GM21786 (cell line): ENCODE results near the gene PCDHA1.
"Not testable (repeated sequence)": the region's sequence is repeated elsewhere in the genome, so short reads cannot be mapped to it uniquely, and the experiment has no call there.

Experiments
- ATAC-seq: cut with Tn5 transposase; IDR thresholded peaks from one replicate; pipeline ENCODE4 v1.9.1; 2021; ENCODE audit not compliant: unreplicated experiment

Gene PCDHA1

GRCh38 chr5:140785905-140786686 lies at the start of gene PCDHA1:
TSS of gene PCDHA1 (plus strand) at chr5:140786140.
- no peak for ATAC-seq

GRCh38 chr5:140737486-140737885 lies 48.5 kb upstream of the PCDHA1 start:
- ATAC-seq, result no peak

- no peak for ATAC-seq
Observed at GRCh38 chr5:140741967-140742366, 44.0 kb upstream of the PCDHA1 start.

GRCh38 chr5:140753561-140753960 lies 32.4 kb upstream of the PCDHA1 start:
- no peak for ATAC-seq

GRCh38 chr5:140764177-140764973 lies 21.6 kb upstream of the PCDHA1 start:
- ATAC-seq, result no peak

- ATAC-seq, result no peak
Observed at GRCh38 chr5:140767444-140767843, 18.5 kb upstream of the PCDHA1 start.

- no peak for ATAC-seq
Observed at GRCh38 chr5:140780512-140780911, 5.4 kb upstream of the PCDHA1 start.

- not testable (repeated sequence) for ATAC-seq
Observed at GRCh38 chr5:140787422-140787821, 1.5 kb downstream of the PCDHA1 start.

- ATAC-seq, result not testable (repeated sequence)
Observed at GRCh38 chr5:140787849-140788504, 2.0 kb downstream of the PCDHA1 start.

- ATAC-seq, result no peak
Observed at GRCh38 chr5:140791089-140791488, 5.1 kb downstream of the PCDHA1 start.

- ATAC-seq, result no peak
Observed at GRCh38 chr5:140794595-140795258, 8.8 kb downstream of the PCDHA1 start, which contains the start of gene PCDHA2. TSS of gene PCDHA2 (plus strand) at chr5:140794852.

- no peak for ATAC-seq
Observed at GRCh38 chr5:140795259-140795641, 9.3 kb downstream of the PCDHA1 start.

GRCh38 chr5:140796072-140796717 lies 10.3 kb downstream of the PCDHA1 start:
- ATAC-seq, result not testable (repeated sequence)

- no peak for ATAC-seq
Observed at GRCh38 chr5:140796718-140797095, 10.8 kb downstream of the PCDHA1 start.

GRCh38 chr5:140800816-140801493 lies 15.0 kb downstream of the PCDHA1 start, which contains the start of gene PCDHA3:
TSS of gene PCDHA3 (plus strand) at chr5:140801057.
- ATAC-seq, result no peak

GRCh38 chr5:140801494-140801841 lies 15.5 kb downstream of the PCDHA1 start:
- no peak for ATAC-seq

- not testable (repeated sequence) for ATAC-seq
Observed at GRCh38 chr5:140802381-140802780, 16.4 kb downstream of the PCDHA1 start.

GRCh38 chr5:140802781-140803271 lies 16.9 kb downstream of the PCDHA1 start:
- ATAC-seq, result no peak

- no peak for ATAC-seq
Observed at GRCh38 chr5:140806834-140807775, 21.2 kb downstream of the PCDHA1 start, which contains the start of gene PCDHA4. TSS of gene PCDHA4 (plus strand) at chr5:140807068.
